GM23338 (cell line): ENCODE results near the gene NFKB2.
A peak's percentile ranks its signal among the peaks of the same experiment; 100 is the strongest.

ENCODE experiments used
- CREB1 ChIP-seq: fragments of 250-450 bp; sonication (Bioruptor Pico); IDR thresholded peaks from 2 replicates; pipeline ENCODE4 v1.5.0; 2020; ENCODE audit warnings: low read depth, mild to moderate bottlenecking, moderate library complexity
- EZH2 ChIP-seq: fragments of 200-600 bp; sonication (generic); IDR thresholded peaks from one replicate; pipeline ENCODE4 v1.8.0; 2017; ENCODE audit warnings: antibody characterized with exemption, mild to moderate bottlenecking, low read depth; ENCODE audit not compliant: unreplicated experiment
- POLR2AphosphoS5 ChIP-seq: IDR thresholded peaks from 2 replicates; pipeline ENCODE4 v1.6.1; 2016; ENCODE audit warnings: antibody characterized with exemption, low read depth
- TF ChIP-seq, protein P1 (sequence below), 2 experiments: fragments of 200-600 bp in 1 of 2; sonication (generic) in 1 of 2; conservative IDR thresholded peaks; 2 replicates each; pipeline versions ENCODE4 v1.5.1 to v1.6.1; 2016 to 2017; ENCODE audit warnings: antibody characterized with exemption in 2 of 2, low read depth in 2 of 2, mild to moderate bottlenecking in 2 of 2, moderate library complexity in 1 of 2

DNA sequence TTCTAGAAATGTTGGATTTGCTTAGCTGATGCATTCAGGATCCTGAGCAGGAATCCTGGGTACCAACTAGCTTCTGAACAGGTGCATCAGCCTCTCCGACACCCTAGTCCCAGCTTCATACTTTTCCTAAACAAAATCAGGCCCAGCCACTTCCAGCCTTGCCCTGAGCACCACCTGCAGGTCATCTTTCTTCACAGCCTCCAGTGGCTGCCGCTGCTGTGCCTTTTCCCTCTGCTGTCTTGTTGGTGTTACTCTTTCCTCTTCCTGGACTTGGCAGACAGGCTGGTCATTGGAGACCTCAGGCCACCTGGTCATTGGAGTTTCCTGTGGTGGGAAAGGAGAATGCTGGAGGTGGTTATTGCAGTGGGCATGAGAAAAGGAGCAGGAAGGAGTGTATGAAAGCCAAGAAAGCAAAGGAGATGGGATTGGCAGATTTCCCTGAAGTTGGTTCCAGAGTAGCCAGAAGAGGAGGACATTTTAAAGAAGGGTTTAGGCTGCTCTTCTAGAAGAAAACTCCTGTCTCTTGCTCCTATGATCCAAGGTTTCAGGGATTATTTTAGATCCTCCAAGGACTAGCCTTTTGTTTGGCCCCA is 48.2 kb upstream of the NFKB2 start:
- TF ChIP-seq, protein P1, sequence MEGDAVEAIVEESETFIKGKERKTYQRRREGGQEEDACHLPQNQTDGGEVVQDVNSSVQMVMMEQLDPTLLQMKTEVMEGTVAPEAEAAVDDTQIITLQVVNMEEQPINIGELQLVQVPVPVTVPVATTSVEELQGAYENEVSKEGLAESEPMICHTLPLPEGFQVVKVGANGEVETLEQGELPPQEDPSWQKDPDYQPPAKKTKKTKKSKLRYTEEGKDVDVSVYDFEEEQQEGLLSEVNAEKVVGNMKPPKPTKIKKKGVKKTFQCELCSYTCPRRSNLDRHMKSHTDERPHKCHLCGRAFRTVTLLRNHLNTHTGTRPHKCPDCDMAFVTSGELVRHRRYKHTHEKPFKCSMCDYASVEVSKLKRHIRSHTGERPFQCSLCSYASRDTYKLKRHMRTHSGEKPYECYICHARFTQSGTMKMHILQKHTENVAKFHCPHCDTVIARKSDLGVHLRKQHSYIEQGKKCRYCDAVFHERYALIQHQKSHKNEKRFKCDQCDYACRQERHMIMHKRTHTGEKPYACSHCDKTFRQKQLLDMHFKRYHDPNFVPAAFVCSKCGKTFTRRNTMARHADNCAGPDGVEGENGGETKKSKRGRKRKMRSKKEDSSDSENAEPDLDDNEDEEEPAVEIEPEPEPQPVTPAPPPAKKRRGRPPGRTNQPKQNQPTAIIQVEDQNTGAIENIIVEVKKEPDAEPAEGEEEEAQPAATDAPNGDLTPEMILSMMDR (conservative IDR thresholded peaks at IDR 0.05; ENCODE audit: low read depth in 2 of 2), result peak; percentile 74 to 88
- no peak for TF ChIP-seq CREB1 (CRISPR knock-in tag)
- no peak for TF ChIP-seq EZH2
- no peak for TF ChIP-seq POLR2AphosphoS5
